HS-5 (cell line): ENCODE data around the gene FGF1.

Source experiments
- DNase-seq: peaks from one replicate; pipeline ENCODE4 v3.0.0-alpha.2; 2012; ENCODE audit warnings: low read depth

The FGF1 gene

DNA sequence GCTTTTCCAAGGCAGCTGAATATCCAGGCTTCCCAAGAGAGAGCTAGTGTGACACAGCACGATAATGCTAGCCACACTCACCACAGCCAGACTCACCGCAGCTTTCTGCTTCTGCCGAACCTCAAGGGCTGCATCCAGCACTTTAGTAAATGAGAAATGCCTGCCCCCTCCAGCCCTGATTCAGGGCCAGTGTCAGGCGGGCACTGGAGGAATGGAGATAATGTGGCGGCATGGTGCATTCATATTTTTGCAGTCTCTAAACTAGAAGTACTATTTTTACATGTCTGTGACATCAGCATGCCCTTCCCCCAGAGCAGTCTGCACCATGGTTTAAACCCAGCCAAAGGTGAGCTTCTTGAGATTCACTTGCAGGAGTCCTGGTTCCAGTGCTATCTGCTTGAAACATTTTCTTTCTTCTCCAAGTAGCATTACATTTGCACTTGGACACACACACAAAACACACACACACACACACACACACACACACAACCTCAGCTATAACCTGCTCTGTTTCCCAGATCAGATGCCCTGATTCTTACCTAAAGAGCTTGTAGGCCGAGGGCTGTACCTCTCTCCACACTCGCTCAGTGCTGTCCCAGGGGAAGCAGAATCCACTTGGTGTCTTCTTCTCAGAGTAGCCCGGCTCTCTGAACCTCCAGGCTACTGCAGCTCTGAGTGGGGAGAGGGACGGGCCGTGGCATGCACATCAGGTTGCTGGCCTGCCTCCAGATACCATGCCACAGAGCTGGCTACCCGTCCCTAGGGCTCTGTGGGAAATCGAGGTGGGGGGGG is at the start of gene FGF1:
FGF1 (minus strand) TSS at position 673 of the 792 bp plus-strand sequence. CDS start 71,963 bp downstream, outside the sequence.
- no peak for DNase-seq

DNA sequence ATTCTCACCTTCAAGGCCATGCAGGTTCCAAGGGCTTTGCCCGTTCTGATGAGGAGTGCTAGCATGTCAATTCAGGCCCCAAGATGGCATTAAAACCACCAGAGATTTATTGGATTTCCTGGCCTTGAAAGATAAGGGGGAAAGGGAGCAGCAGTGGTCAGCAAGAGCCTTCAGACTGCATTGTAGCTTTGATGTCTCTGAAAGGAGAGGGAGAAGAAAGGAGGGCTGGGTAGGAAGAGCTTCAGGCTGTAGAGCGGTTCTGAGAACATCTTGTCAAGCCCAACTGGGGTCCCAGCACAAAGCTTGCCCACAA is 41.8 kb upstream of the FGF1 start:
- DNase-seq = no peak

DNA sequence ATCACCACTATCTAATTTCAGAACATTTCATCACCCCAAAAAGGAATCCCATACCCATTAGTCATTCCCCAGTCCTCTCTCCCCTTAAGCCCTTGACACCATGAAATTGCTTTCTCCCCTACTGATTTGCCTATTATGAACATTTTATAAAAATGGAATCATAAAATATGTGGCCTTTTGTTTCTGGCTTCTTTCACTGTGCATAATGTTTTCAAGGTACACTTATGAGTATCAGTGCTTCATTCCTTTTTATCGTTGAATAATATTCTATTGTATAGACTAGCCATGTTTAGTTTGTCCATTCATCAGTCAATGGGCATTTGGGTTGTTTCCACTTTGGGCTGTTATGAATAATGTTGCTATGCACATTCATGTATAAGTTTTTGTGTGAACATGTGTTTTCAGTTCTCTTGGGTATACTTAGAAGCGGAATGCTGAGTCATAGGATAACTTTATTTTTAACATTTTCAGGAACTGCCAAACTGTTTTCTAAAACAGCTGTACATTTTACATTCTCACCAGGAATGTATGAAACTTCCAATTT is 40.4 kb upstream of the FGF1 start:
- peak; percentile 95 for DNase-seq

DNA sequence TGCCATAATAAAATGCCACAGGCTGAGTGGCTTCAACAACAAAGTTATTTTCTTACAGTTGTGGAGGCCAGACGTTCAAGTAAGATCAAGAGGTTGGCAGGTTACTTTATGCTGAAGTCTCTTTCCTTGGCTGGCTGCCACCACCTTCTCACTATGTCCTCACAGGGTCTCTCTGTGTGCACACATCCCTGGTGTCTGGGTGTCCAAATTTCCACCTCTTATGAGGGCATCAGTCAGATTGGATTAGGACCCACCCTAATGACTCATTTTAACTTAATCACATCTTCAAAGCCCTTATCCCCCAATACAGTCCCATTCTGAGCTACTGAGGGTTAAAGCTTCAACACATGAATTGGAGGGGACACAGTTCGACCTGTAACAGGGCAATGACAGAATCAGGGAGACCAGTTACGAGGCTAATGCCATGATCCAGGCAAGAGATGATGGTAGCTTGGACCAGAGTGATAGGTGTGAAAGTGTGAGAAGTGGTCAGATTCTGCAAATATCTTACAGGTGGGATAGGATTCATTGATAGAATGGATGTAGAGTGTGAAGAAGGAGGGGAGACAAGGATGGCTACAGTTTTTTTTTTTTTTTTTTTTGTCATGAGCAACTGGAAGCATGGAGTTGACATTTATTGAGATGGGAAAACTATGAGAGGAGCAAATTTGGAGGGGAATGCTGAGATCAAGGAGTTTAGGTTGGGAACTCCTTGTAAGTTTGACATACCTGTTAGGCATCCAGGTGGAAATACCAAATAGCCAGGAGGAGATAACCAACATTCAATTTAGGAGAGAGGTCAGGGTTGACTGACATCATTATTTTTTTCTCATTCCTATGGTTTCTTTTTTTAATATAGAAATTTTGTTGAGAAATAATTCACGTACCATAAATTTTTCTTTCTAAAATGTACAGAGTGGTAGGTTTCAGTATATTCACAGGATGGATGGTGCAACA is 39.6 kb upstream of the FGF1 start:
- no peak for DNase-seq

DNA sequence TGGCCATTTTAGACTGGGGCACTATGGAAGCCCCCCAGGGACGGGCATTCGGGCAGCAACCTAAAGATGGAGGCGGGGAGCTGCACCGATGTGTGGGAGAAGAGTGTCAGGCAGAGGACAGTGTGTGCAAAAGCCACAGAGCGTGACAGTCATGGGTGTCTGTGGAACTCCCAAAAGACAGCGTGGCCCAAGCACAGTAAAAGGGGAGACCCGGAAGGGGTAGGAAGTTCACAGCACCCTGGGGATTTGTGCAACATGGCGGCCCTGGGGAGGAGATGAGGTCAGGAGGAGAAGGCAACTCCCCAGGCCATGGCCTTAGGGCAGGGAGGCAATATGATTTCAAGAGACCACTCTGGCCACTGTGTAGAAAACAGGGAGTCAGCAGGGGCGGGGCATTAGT is 38.9 kb upstream of the FGF1 start:
- no peak for DNase-seq

DNA sequence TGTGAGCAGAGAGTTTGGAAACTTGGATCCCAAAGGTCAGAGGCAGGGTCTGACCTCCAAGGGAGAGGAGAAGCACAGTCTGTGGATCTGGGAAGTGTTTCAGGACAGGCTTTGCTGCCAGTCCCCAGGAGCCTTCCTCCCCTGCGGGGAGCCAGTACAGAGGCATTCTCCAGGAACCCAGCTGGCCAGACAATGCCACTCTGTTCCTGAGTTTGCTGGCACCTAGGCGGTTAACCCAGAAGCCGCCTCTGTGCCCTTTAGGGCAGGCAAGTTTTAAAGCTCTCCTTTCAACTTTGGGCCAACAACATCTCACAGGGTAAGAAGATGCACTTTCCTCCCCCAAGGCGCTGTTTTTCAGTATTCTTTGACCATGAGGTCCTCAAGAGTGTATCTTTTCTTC is 37.0 kb upstream of the FGF1 start:
- DNase-seq = no peak

DNA sequence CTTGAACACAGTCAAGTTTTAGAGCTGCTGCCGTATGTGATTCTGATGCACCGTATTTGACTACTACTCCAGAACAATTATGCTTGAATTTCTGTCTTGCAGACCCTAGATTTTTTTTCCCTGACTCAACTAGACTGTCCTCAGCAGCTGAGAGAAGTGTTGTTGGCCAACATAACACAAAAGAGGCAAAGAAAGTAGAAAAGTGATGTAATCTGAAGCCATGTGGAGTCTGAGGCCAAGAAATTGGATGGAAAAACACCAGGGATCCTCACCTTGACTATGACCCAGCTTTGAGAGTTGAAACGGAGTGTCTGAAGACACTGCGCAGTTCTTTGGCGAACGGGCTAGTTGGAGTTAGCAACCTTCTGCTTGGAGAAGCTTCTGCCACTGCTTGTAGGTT is 36.3 kb upstream of the FGF1 start:
- DNase-seq = no peak

DNA sequence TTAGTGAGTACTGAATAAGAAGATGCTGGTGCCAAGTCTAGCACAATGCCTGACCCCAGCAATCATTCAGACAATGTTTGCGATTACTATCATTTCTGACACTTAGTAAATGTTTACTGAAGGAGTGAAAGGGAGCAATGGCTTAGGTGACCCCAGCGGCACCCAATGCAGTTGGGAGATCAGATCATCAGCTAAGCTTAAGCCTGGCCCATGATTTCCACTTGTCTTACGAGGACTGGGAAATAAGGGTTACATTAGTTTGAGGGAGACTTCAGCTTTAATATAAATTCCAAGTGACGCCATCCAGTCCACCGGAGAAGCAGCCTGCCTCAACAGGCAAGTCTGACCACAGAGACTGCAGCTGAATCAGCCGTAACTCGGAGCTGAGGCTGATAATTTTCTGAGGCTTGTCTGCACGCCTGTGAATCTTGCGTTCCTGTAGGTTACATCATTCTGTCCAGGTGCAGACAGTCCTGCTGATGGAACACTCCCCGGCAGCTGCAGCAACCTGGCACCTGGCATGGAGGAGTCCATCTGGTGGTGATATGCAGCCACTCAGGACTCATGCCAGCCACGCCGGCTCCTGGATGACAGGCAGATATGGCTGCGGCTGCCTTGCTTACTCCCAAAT is 34.9 kb upstream of the FGF1 start:
- no peak for DNase-seq

DNA sequence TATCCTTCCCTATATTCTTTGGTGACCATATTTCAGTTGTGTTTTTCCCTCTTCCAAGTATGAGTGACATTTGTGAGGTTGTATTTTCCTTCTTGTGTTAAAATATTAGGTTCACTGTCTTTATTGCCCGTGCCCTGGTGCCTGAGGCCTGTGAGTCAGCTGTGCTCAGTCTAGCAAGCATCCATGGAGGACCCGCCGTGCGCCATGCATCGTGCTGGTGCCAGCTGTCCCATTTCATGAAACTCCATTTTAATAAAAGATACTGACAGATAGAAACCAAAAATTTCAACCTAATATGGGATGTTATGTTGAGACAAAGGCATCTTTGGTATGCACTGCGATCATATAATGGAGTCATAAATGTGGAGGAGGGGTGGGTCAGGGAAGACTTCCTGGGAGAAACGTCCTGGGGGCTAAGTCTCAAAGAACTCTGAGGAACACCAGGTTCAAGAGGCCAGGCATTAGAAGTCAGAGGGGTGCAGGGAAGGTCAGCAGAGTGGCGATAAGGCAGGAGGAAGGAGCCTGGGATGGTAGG is 34.0 kb upstream of the FGF1 start:
- DNase-seq = no peak

DNA sequence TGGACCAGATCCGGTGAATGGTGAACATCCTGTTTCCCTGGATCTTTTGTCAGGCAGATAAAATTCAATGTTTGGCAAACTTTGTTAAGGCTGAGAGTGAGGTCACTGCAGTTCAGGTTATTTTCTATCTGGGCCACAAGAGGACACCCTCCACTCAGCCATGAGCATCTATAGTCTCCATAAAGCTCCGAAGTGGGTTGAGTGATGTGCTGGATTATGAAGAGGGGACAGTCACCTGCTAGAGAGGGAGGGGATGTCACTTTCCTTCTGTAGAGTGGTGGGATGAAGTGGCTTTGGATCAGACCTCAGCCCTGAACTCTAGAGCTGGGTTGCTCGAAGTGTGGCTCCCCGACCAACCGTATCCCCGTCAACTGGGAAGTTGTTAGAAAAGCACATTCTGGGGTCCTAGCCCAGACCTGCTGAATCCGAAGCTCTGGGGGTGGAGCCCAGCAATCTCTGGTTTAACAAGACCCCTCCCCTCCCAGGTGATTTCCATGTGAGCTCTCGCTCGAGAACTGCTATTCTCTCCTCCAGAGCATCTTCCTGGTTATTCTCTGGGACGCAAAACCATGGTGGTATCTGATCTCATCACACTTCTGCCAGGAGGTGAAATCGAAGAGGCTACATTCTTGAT is 31.8 kb upstream of the FGF1 start:
- no peak for DNase-seq

DNA sequence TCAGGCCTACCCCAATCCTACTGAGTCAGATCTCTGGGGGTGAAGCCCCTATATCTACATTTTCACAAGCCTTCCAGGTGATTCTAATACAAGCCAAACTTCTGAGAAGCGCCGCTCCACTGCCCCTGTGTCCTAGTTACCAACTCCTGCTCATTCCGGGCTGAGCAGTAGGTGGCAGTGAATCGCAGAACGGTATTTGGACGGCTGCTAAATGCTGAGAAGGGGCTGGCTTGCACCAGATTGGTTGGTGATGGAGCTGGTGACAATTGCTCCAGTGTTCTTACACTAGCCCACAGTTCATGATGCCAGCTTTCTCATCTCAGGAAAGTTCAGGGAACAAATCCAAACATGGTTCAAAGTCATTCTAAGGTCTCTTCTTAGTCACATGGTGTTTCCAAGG is 31.1 kb upstream of the FGF1 start:
- DNase-seq = no peak

DNA sequence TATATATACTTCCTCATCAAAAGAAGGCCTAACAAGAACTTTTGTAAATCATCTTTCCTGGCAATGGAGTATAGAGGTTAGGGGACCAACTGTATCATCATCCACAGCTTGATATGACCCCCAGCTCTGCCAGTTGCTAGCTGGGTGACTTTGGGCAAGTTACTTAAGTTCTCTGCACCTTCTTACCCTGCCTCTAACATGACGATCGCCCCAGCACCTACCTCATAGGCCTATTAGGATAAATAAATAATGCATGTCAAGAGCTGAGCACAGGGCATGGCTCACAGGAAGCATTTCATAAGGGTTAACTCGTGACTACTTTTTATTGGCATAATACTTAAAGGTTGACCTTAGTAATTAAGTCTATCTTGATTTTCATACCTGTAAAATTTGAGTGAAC is 29.4 kb upstream of the FGF1 start:
- no peak for DNase-seq

DNA sequence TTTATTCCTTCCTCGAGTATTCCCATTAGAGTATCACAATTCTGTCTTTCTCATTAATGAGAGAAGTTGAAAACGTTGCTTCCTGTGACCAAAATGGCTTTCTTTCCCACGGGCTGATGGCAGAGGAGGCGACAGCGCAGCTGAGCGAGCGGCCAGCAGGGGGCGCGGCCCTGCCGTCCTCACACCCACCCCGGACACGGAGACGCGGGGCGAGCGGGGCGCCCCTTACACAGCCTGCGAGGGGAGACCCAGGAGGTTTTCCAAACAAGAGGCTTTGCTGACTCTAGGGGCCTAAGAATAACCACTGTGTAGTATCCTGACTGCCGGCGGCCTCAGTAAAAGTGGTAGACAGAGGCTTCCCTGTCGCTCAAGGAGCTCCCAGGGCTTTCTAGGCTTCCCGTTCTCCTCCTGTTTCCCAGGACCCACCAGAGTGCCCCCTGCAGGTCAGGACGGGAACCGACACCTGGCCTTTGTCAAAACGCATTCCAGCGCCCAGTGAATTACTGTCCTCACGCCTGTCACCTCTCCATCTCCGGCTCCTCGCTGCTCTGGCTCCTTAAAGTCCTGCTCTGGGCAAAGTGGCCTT is 27.3 kb upstream of the FGF1 start:
- peak; percentile 78 for DNase-seq

DNA sequence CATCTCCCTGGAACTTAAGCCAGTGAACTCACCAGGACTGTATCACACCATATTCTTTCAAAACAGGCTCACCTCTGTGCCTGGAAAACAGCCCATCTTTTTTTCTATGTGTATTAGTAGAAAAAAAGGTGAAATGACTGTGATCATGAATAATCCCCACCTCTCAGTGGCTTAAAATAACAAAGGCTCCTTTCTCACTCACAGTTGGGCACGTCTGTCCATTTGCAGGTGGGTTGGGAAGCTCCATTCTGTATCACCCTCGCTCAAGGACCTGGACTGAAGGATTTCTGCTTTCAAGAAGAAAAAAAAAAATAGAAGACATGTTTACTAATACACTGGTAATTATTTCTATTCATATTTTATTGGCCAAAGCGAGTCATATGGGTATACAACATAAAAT is 17.3 kb upstream of the FGF1 start:
- no peak for DNase-seq

DNA sequence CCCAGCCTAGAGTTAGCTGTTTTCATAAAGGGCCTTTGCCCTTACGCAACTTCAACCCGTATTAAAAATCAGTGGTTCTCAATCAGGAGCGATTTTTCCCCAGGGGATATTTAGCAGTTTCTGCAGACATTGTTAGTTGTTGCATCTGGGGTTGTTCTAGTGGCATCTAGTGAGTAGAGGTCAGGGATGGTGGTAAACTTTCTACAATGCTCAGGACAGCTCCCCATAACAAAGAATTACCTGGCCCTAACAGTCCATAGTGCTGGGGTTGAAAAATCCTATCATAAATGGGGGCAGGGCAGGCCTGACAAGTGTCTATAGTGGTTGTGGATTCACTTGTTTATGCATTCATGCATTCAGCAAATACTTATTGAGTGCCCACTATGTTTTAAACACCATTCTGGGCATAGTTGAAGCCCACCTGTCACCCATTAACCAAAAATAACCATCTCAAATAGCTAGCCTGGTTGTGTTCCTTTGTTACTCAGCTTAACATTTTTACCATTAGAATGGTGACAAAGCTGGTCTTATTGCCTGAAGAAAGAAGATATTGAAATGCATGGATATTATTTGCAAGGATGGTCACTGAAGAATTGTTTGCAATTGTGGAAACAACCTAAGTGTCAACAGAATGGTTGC is 15.9 kb upstream of the FGF1 start:
- DNase-seq = no peak

DNA sequence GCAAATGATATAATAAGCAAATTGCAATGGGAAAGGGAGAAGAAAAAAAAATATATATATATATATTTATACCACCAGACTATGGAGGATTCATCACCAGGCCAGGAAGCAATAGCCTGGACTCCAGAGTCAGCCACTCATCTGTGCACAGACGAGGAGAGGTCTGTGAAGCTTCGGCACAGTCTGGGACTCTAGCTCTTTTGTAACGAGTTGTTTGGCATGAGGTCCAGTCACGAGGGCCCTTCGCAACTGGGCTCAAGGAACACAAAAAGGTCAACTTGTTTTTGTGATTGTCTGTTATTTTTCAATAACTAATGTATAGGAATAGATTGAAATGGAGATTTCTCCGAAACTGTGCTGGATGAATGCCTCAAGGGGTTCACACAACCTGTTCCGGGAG is 14.7 kb upstream of the FGF1 start:
- no peak for DNase-seq

DNA sequence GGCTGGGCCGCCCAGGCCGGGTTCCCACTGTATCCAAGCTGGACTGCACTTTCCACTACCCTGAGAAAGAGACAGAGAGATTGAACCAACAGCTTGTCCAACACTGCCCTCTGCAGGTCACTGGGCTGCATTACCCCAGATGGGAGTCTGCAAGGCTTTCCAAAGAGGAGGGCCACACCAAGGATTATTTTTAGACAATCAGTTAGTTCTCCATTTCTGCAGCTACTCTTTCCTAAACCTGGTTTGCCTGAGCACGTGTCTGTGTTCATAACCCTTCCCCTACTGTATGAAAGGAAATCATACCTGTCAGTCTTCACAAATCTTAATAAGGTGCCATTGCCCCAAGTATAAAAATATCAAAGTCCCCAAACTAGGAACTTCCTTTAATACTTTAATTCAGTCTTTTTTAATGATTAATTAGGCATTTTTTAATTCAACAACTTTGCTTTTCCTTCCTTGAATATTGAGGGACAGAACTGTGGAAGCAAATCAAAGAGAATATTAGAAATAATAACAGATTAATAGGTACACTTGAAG is 13.4 kb upstream of the FGF1 start:
- peak; percentile 58 for DNase-seq

DNA sequence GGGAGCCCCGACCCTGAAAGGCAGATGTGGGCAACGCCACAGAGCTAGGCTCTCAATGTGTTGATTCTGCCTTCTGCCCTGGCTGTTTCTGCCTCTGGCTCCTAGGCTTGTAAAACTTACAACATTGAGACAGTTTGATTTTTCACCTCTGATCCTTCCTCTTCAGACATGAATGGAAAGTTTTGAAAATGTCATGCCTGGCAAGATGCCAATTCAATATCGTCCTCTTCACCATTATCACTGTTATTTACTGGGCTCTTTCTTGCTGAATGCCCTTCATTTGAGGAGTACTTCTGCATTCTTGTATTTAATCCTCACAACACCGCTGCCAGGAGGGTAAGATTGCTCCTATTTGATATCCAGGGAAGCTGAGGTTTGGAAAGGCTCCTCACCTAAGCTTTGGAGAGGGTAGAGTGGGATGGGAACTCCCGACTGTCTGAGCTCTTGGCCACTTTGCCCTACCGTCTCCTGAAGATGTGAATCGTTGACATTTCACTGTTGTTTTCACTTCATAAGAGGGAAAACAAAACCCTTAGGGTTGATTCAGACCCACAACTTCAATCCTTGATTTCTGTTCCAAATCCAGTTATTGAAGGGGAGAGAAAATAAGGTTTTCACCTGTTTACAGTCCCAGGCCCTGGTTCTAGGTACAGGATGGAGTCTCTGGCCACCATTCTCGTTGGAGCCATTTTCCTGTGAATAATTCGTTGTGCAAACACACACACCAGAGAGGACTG is 12.7 kb upstream of the FGF1 start:
- DNase-seq = no peak

DNA sequence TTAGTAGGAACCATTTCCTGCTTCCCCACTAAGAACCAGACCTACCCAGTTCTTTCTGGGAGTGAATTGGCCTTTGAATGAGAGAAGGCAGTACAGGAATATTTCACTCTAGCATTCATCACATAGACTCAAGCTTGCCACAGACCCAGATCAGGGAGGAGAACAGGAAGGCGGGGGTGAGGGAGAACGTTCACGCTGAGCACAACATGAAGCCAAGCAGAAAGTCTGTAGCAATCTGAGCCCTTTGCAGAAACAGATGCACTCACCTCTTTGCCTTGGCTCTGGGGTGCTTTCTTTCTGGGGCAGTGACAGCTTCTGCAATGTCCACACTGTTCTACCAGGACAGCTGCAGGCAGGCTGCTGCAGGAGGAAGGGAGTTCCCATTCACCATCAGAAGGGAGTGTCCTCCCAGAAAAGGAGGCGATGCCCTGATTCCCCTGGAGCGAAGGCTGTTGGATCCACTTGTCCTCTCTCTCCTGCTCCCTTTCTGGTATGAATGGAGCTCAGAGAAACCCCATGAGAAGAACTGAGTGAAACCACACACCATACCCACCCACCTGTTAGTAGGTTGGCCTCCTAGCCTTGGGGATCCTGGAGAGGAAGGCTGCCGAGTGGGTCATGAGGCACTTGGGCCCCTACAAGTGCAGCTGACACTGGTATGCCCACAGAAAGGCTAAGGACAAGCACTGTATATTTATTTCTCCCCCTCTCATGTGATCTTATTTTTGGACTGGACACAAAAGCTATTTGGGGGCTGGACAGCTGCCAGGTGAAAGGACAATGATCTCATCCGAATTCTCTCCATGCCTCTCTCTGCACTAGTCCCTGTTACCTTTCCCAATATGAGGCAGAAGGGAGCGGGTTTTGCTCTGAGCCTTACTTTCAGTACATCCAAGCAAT is 11.7 kb upstream of the FGF1 start:
- DNase-seq = no peak
